ENCODE measurements around the gene PGLYRP1. TPM values are rescaled to one million over a fixed set of nuclear protein-coding genes. Genes with fewer than 3 reads are reported as not detected.

Gene PGLYRP1
- total RNA-seq, 4 donors from 2014 or later: not detected

GRCh38 chr19:45972081-45972946 is 50.5 kb downstream of the PGLYRP1 start:
- TF ChIP-seq POLR2AphosphoS5 (IDR thresholded peaks at IDR 0.05) (no peak), EP300 (IDR thresholded peaks at IDR 0.05) (no peak), POLR2A (IDR thresholded peaks at IDR 0.05) (no peak), CTCF (IDR thresholded peaks at IDR 0.05) (no peak)
- 19% methylated on average over 18 of the region's 18 CpGs for WGBS
- Histone ChIP-seq H3K9me3 (no peaks in the 10 kb centered on the region), H3K27ac (no peak overlapping the region), H3K36me3 (no peaks in the 10 kb centered on the region), H3K27me3 (peaks cover 80% of the 10 kb centered on the region), H3K4me1 (peaks cover 21% of the 10 kb centered on the region), H3K4me3 (peak overlapping the region; percentile 37)
- no peak for DNase-seq (ENCODE audit: low spot score in 2 of 2)

GRCh38 chr19:45971260-45971902 is 51.5 kb downstream of the PGLYRP1 start:
- TF ChIP-seq POLR2A (IDR thresholded peaks at IDR 0.05) (no peak), POLR2AphosphoS5 (IDR thresholded peaks at IDR 0.05) (no peak), CTCF (IDR thresholded peaks at IDR 0.05) (no peak), EP300 (IDR thresholded peaks at IDR 0.05) (no peak)
- Histone ChIP-seq H3K27me3 (peaks cover 86% of the 10 kb centered on the region), H3K4me3 (no peak overlapping the region), H3K36me3 (no peaks in the 10 kb centered on the region), H3K9me3 (no peaks in the 10 kb centered on the region), H3K4me1 (peaks cover 21% of the 10 kb centered on the region), H3K27ac (no peak overlapping the region)
- 7% methylated on average over 10 of the region's 11 CpGs for WGBS
- no peak for DNase-seq (ENCODE audit: low spot score in 2 of 2)

GRCh38 chr19:45969676-45970075 is 53.2 kb downstream of the PGLYRP1 start:
- 70% methylated on average over 5 of the region's 5 CpGs for WGBS
- TF ChIP-seq CTCF (IDR thresholded peaks at IDR 0.05) (no peak), POLR2A (IDR thresholded peaks at IDR 0.05) (no peak), EP300 (IDR thresholded peaks at IDR 0.05) (no peak), POLR2AphosphoS5 (IDR thresholded peaks at IDR 0.05) (no peak)
- Histone ChIP-seq H3K4me3 (no peak overlapping the region), H3K4me1 (peaks cover 21% of the 10 kb centered on the region), H3K36me3 (no peaks in the 10 kb centered on the region), H3K9me3 (no peaks in the 10 kb centered on the region), H3K27me3 (peaks cover 85% of the 10 kb centered on the region), H3K27ac (no peak overlapping the region)
- DNase-seq (ENCODE audit: low spot score in 2 of 2): no peak

Other genes starting within 250 kb of the PGLYRP1 start
- gene DMPK, start 240.6 kb downstream of the PGLYRP1 start, total RNA-seq: 10 to 100 TPM; 15.0 to 27.3 (median 20.3) TPM
- gene DMWD, start 230.2 kb downstream of the PGLYRP1 start, total RNA-seq: 10 to 100 TPM; 22.7 to 40.6 (median 32.0) TPM
- gene RSPH6A, start 207.7 kb downstream of the PGLYRP1 start, total RNA-seq: under 1 TPM in 2 of 4 donors, not detected in 2; 0.38 to 0.68 TPM
- 10 to 100 TPM; 32.8 to 76.3 (median 44.1) TPM for gene SYMPK, start 159.9 kb downstream of the PGLYRP1 start, total RNA-seq
- under 1 TPM in 1 of 4 donors, not detected in 3; 0.30 TPM for gene FOXA3, start 158.7 kb downstream of the PGLYRP1 start, total RNA-seq
- gene IRF2BP1, start 136.9 kb downstream of the PGLYRP1 start, total RNA-seq: 10 to 100 TPM; 24.7 to 36.9 (median 30.7) TPM
- 1 to 10 TPM; 4.4 to 9.4 (median 6.5) TPM for gene MYPOP, start 120.4 kb downstream of the PGLYRP1 start, total RNA-seq
- not detected for gene NANOS2, start 108.3 kb downstream of the PGLYRP1 start, total RNA-seq
- under 1 TPM; 0.21 to 0.97 (median 0.55) TPM for gene NOVA2, start 49.2 kb downstream of the PGLYRP1 start, total RNA-seq
- 10 to 100 TPM in 1 of 4 donors, 1 to 10 TPM in 3; 8.4 to 14.6 (median 9.5) TPM for gene CCDC61, start 27.6 kb downstream of the PGLYRP1 start, total RNA-seq
- gene IGFL4, start 17.9 kb upstream of the PGLYRP1 start, total RNA-seq: 10 to 100 TPM in 1 of 4 donors, 1 to 10 TPM in 3; 1.4 to 10.6 (median 5.5) TPM
- gene IGFL3, start 101.6 kb upstream of the PGLYRP1 start, total RNA-seq: 10 to 100 TPM; 10.2 to 49.4 (median 16.8) TPM
- gene IGFL2, start 125.2 kb upstream of the PGLYRP1 start, total RNA-seq: 10 to 100 TPM; 10.1 to 39.2 (median 16.1) TPM
- not detected for gene IGFL1, start 206.7 kb upstream of the PGLYRP1 start, total RNA-seq